DND-41 (cell line): ENCODE results near the gene RASGRP1.

ENCODE experiments used
- ATAC-seq: fragments of 200-7000 bp; cut with Tn5 transposase; 3 replicates; pipeline ENCODE4 v1.9.1; 2021; ENCODE audit warnings: low read depth; ENCODE audit not compliant: insufficient read depth
- DNase-seq: peaks from one replicate; pipeline ENCODE4 v3.0.0-alpha.2; 2020
- H2AFZ ChIP-seq: 2 replicates; pipeline ENCODE4 v1.6.0; 2012; ENCODE audit warnings: low read depth, low read length
- H3K27ac ChIP-seq: 2 replicates; pipeline ENCODE4 v1.5.1; 2012; ENCODE audit warnings: low read length, inconsistent platforms
- H3K27me3 ChIP-seq: fragments of 200-600 bp; sonication (generic); 2 replicates; pipeline ENCODE4 v1.6.0; 2012; ENCODE audit warnings: low read length, mild to moderate bottlenecking, inconsistent platforms; ENCODE audit not compliant: insufficient read depth, poor library complexity
- H3K36me3 ChIP-seq: 2 replicates; pipeline ENCODE4 v1.5.1; 2012; ENCODE audit warnings: low read length, inconsistent platforms; ENCODE audit not compliant: insufficient read depth
- H3K4me1 ChIP-seq: 2 replicates; pipeline ENCODE4 v1.5.1; 2012; ENCODE audit warnings: mild to moderate bottlenecking, low read length; ENCODE audit not compliant: insufficient read depth
- H3K4me2 ChIP-seq: 2 replicates; pipeline ENCODE4 v1.6.0; 2012; ENCODE audit warnings: mild to moderate bottlenecking, moderate library complexity, low read length, inconsistent platforms; ENCODE audit not compliant: insufficient read depth
- H3K4me3 ChIP-seq, 2 experiments: fragments of 200-600 bp in 1 of 2; shearing (Covaris generic) in 1 of 2; 2 replicates each; pipeline ENCODE4 v1.5.1; 2012 to 2016; ENCODE audit warnings: inconsistent platforms in 2 of 2, low read length in 2 of 2, mild to moderate bottlenecking in 2 of 2, low read depth in 1 of 2, moderate library complexity in 1 of 2
- H3K79me2 ChIP-seq: 2 replicates; pipeline ENCODE4 v1.6.0; 2012; ENCODE audit warnings: low read length, inconsistent platforms; ENCODE audit not compliant: insufficient read depth
- H3K9ac ChIP-seq: 2 replicates; pipeline ENCODE4 v1.6.0; 2012; ENCODE audit warnings: low read depth, mild to moderate bottlenecking, inconsistent platforms, low read length, moderate library complexity
- H3K9me3 ChIP-seq: 2 replicates; pipeline ENCODE4 v1.5.1; 2012; ENCODE audit warnings: low read length, moderate library complexity, mild to moderate bottlenecking, inconsistent platforms; ENCODE audit not compliant: insufficient read depth, severe bottlenecking
- H4K20me1 ChIP-seq: 2 replicates; pipeline ENCODE4 v1.6.0; 2012; ENCODE audit warnings: low read length; ENCODE audit not compliant: insufficient read depth
- CTCF ChIP-seq: IDR thresholded peaks from 2 replicates; pipeline ENCODE4 v1.5.1; 2012; ENCODE audit warnings: borderline replicate concordance, low read length, moderate library complexity, mild to moderate bottlenecking; ENCODE audit not compliant: poor library complexity, severe bottlenecking; ENCODE audit errors: extremely low read depth
- EZH2 ChIP-seq: IDR thresholded peaks from 3 replicates; pipeline ENCODE4 v1.6.1; 2012; ENCODE audit warnings: borderline replicate concordance, low read depth, mild to moderate bottlenecking, moderate library complexity, low read length, inconsistent platforms; ENCODE audit not compliant: severe bottlenecking

Gene RASGRP1

DNA sequence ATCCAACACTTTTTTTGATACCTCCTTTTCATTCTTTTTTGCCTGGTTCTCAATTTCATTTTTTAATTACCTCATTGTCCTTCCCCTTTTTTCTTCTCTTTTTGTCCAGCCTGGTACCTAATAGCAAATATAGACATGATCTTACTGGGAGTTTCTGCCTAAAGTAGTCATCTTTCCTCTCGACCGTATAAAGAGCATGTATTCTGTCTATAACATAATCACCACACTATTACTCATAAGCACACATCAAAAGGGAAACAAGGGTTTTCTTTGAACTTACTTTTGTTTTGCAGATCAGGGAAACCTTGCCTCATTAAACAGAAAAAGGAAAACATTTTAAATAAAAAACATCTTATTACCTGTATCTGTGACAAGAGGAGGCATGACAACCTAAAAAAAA, 77.7 kb downstream of the RASGRP1 start:
- no peak for ATAC-seq
- Histone ChIP-seq H3K4me1 (no peaks in the 10 kb centered on the region), H3K79me2 (no peaks in the 10 kb centered on the region), H3K9ac (no peak overlapping the region), H3K27ac (no peak overlapping the region), H3K36me3 (peaks cover 39% of the 10 kb centered on the region; the same call in 1 of the 2 replicates), H3K27me3 (no peaks in the 10 kb centered on the region), H3K4me2 (no peak overlapping the region), H3K4me3 (no peak overlapping the region), H4K20me1 (no peaks in the 10 kb centered on the region), H2AFZ (no peak overlapping the region), H3K9me3 (no peaks in the 10 kb centered on the region)
- no peak for DNase-seq
- TF ChIP-seq EZH2 (no peak), CTCF (no peak)

- ATAC-seq (no peak), DNase-seq (no peak)
- H3K4me3 ChIP-seq = no peak overlapping the region
- no peaks in the 10 kb centered on the region for H3K9me3 ChIP-seq
- H3K9ac ChIP-seq = no peak overlapping the region
- no peak for TF ChIP-seq CTCF
- TF ChIP-seq EZH2 = no peak
- H4K20me1 ChIP-seq = no peaks in the 10 kb centered on the region
- H3K36me3 ChIP-seq = peaks cover 44% of the 10 kb centered on the region
- no peak overlapping the region for H2AFZ ChIP-seq
- no peak overlapping the region for H3K27ac ChIP-seq
- no peak overlapping the region for H3K4me2 ChIP-seq
- H3K27me3 ChIP-seq = no peaks in the 10 kb centered on the region
- no peaks in the 10 kb centered on the region for H3K79me2 ChIP-seq
- H3K4me1 ChIP-seq = no peaks in the 10 kb centered on the region
These were observed 82.0 kb downstream of the RASGRP1 start for GRCh38 chr15:38482572-38482971.

DNA sequence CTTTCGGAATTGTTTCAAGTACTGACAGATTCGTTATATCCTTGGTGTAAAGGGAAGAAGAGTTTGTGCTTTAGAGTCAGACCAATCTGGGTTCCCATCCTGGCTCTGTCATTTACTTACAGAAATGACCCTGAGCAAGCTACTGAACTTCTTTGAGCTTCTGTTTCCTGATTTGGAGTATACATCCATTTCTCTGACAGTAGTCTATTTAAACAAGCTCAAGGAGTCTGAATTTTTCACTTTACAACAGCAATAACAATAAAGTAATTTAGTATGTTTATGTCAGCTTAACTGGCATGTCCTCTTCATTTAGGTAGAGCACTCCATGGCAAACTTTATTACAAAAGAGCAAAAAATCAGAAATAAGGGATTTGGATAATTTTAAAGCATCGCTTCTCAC, 82.9 kb downstream of the RASGRP1 start:
- Histone ChIP-seq H2AFZ (no peak overlapping the region), H3K4me1 (no peaks in the 10 kb centered on the region), H3K4me3 (no peak overlapping the region), H3K27ac (no peak overlapping the region), H3K36me3 (peaks cover 44% of the 10 kb centered on the region), H3K27me3 (no peaks in the 10 kb centered on the region), H3K79me2 (no peaks in the 10 kb centered on the region), H4K20me1 (no peaks in the 10 kb centered on the region), H3K9me3 (no peaks in the 10 kb centered on the region), H3K9ac (no peak overlapping the region), H3K4me2 (no peak overlapping the region)
- DNase-seq (no peak), ATAC-seq (no peak)
- no peak for TF ChIP-seq EZH2
- TF ChIP-seq CTCF = no peak

- DNase-seq = no peak
- Histone ChIP-seq H3K27ac (no peak overlapping the region), H3K4me1 (no peaks in the 10 kb centered on the region), H3K9me3 (no peaks in the 10 kb centered on the region), H3K79me2 (no peaks in the 10 kb centered on the region), H2AFZ (no peak overlapping the region), H3K4me3 (no peak overlapping the region), H3K4me2 (no peak overlapping the region), H3K36me3 (peaks cover 43% of the 10 kb centered on the region), H3K27me3 (no peaks in the 10 kb centered on the region), H3K9ac (no peak overlapping the region), H4K20me1 (no peaks in the 10 kb centered on the region)
- TF ChIP-seq CTCF (no peak), EZH2 (no peak)
- no peak for ATAC-seq
These were observed 83.5 kb downstream of the RASGRP1 start for GRCh38 chr15:38481113-38481512.
